Measurements from ENCODE around the gene TECR. TPM values are rescaled to one million over a fixed set of nuclear protein-coding genes. Genes with fewer than 3 reads are reported as not detected.
"Not testable (repeated sequence)": the region's sequence is repeated elsewhere in the genome, so short reads cannot be mapped to it uniquely, and the experiment has no call there.

Gene TECR
- total and polyA plus RNA-seq, 2 of the 4 experiments (the other 2 are of a cell fraction), result 46.2 to 81.2 TPM

GRCh38 chr19:14563989-14564651 lies 34.7 kb downstream of the TECR start:
- BruUV-seq (replicated peaks), result no TSS peak
- H3K14ac ChIP-seq (replicated peaks; ENCODE audit: low read depth, low read length), result no peak overlapping the region
- intact Hi-C loops (cut with micrococcal nuclease) (no loop called here), dilution Hi-C loops (cut with HindIII; ENCODE audit: low sequenced_read_pairs, unreplicated experiment) (no loop called here), in situ Hi-C loops (cut with MboI; ENCODE audit: low sequenced_read_pairs) (loop anchor here (25.0 kb wide), 1 partner anchor 873 kb away; the partner anchor contains the start of gene WIZ)
- H3K56ac ChIP-seq (ENCODE audit: extremely low read depth, insufficient read depth, low read length), result no peak overlapping the region
- no peak overlapping the region for H4K91ac ChIP-seq (ENCODE audit: insufficient read depth, low read depth, low read length)
- no peaks in the 10 kb centered on the region for H4K20me1 ChIP-seq (ENCODE audit: insufficient read depth, low read length)
- H3K36me3 ChIP-seq (ENCODE audit: control insufficient read depth, insufficient read depth, low read length), result peaks cover 15% of the 10 kb centered on the region; the same call in 1 of the 2 replicates
- H3K4me3 ChIP-seq (ENCODE audit: insufficient read depth, low read depth, low read length), result no peak overlapping the region
- H2BK15ac ChIP-seq (ENCODE audit: low read depth, low read length), result no peak overlapping the region
- H2BK20ac ChIP-seq (ENCODE audit: low read depth, low read length), result no peak overlapping the region
- DNase-seq (no peak), ATAC-seq (ENCODE audit: low read depth) (peak; percentile 27)
- H3K9me1 ChIP-seq (ENCODE audit: insufficient read depth, low read length), result no peaks in the 10 kb centered on the region
- no peak for TF ChIP-seq NFE2L2 (IDR thresholded peaks at IDR 0.05; ENCODE audit: low read depth, low read length)
- TF ChIP-seq POLR2A (IDR thresholded peaks at IDR 0.05; ENCODE audit: low read depth, low read length), result no peak
- no peak for TF ChIP-seq BHLHE40 (IDR thresholded peaks at IDR 0.05; ENCODE audit: low read depth, low read length)
- TF ChIP-seq CEBPB (IDR thresholded peaks at IDR 0.05; ENCODE audit: low read depth, low read length), result 0 out of 2 replicates have a peak, but pooled peaks have one; percentile 6
- no peak overlapping the region for H2AK9ac ChIP-seq (replicated peaks; ENCODE audit: low read depth, low read length, poor library complexity)
- H3K9me3 ChIP-seq (ENCODE audit: control insufficient read depth, insufficient read depth, low read length), result no peaks in the 10 kb centered on the region
- H3K4me2 ChIP-seq (ENCODE audit: low read depth, low read length), result no peak overlapping the region
- no CpG with 5 or more reads among the region's 33 CpGs for WGBS, 2 experiments (ENCODE audit: extremely low coverage in 2 of 2, insufficient read length in 1 of 2)
- no peak overlapping the region for H3K27ac ChIP-seq (ENCODE audit: insufficient read depth, low read length)
- H2AK5ac ChIP-seq (ENCODE audit: low read depth, low read length), result no peak overlapping the region
- H3K4ac ChIP-seq (ENCODE audit: low read depth, low read length), result no peak overlapping the region
- H3K9ac ChIP-seq (ENCODE audit: low read depth, low read length), result no peak overlapping the region
- H2BK120ac ChIP-seq (ENCODE audit: low read depth, low read length), result no peak overlapping the region
- no peaks in the 10 kb centered on the region for H3K27me3 ChIP-seq (ENCODE audit: control insufficient read depth, insufficient read depth, low read length)
- H4K8ac ChIP-seq (ENCODE audit: low read depth in 2 of 2, low read length in 2 of 2), result no peak overlapping the region
- H3K79me1 ChIP-seq (ENCODE audit: low read depth in 1 of 2, low read length in 2 of 2), result peaks cover 9 to 24% of the 10 kb centered on the region in 2 experiments
- no peak overlapping the region for H4K5ac ChIP-seq (ENCODE audit: low read depth, low read length)
- H3K4me1 ChIP-seq (ENCODE audit: control insufficient read depth, insufficient read depth, low read length), result peaks cover 5% of the 10 kb centered on the region; the same call in 1 of the 2 replicates
- ChIA-PET CTCF (no interaction called here), POLR2A (ENCODE audit: unreplicated experiment) (no interaction called here)
- no peak overlapping the region for H3K23ac ChIP-seq (ENCODE audit: low read depth, low read length)
- no peak overlapping the region for H2BK5ac ChIP-seq (ENCODE audit: low read depth, low read length, poor library complexity, severe bottlenecking)
- no peak overlapping the region for H3K18ac ChIP-seq (ENCODE audit: low read depth, low read length)
- H2AFZ ChIP-seq (replicated peaks; ENCODE audit: low read length, poor library complexity), result no peak overlapping the region

- Histone ChIP-seq H3K36me3 (ENCODE audit: control insufficient read depth, insufficient read depth, low read length) (peaks cover 17% of the 10 kb centered on the region), H3K79me1 (ENCODE audit: low read depth in 1 of 2, low read length in 2 of 2) (peaks cover 15 to 30% of the 10 kb centered on the region in 2 experiments)
- H3K18ac ChIP-seq (ENCODE audit: low read depth, low read length); H4K8ac ChIP-seq (ENCODE audit: low read depth in 2 of 2, low read length in 2 of 2); H3K27ac ChIP-seq (ENCODE audit: insufficient read depth, low read length); H3K4me2 ChIP-seq (ENCODE audit: low read depth, low read length); DNase-seq; H3K4me1 ChIP-seq (ENCODE audit: control insufficient read depth, insufficient read depth, low read length); H3K4ac ChIP-seq (ENCODE audit: low read depth, low read length); H3K4me3 ChIP-seq (ENCODE audit: insufficient read depth, low read depth, low read length); H2BK120ac ChIP-seq (ENCODE audit: low read depth, low read length); H4K20me1 ChIP-seq (ENCODE audit: insufficient read depth, low read length); POLR2A ChIA-PET (ENCODE audit: unreplicated experiment); H2AK9ac ChIP-seq (replicated peaks; ENCODE audit: low read depth, low read length, poor library complexity); H4K91ac ChIP-seq (ENCODE audit: insufficient read depth, low read depth, low read length); H3K56ac ChIP-seq (ENCODE audit: extremely low read depth, insufficient read depth, low read length); H3K14ac ChIP-seq (replicated peaks; ENCODE audit: low read depth, low read length); BruUV-seq (replicated peaks); H3K27me3 ChIP-seq (ENCODE audit: control insufficient read depth, insufficient read depth, low read length); H3K9ac ChIP-seq (ENCODE audit: low read depth, low read length); H3K9me1 ChIP-seq (ENCODE audit: insufficient read depth, low read length); ATAC-seq (ENCODE audit: low read depth); H3K23ac ChIP-seq (ENCODE audit: low read depth, low read length); intact Hi-C loops (cut with micrococcal nuclease); H2BK15ac ChIP-seq (ENCODE audit: low read depth, low read length); H2AFZ ChIP-seq (replicated peaks; ENCODE audit: low read length, poor library complexity); H2BK20ac ChIP-seq (ENCODE audit: low read depth, low read length); H4K5ac ChIP-seq (ENCODE audit: low read depth, low read length); dilution Hi-C loops (cut with HindIII; ENCODE audit: low sequenced_read_pairs, unreplicated experiment); H3K9me3 ChIP-seq (ENCODE audit: control insufficient read depth, insufficient read depth, low read length); H2AK5ac ChIP-seq (ENCODE audit: low read depth, low read length); CTCF ChIA-PET; H2BK5ac ChIP-seq (ENCODE audit: low read depth, low read length, poor library complexity, severe bottlenecking): not testable (repeated sequence)
- in situ Hi-C loops (cut with MboI; ENCODE audit: low sequenced_read_pairs), result loop anchor here (25.0 kb wide), 1 partner anchor 873 kb away; the partner anchor contains the start of gene WIZ
- WGBS, 2 experiments (ENCODE audit: extremely low coverage in 2 of 2, insufficient read length in 1 of 2), result 80% methylated on average over 3 of the region's 22 CpGs; no CpG with 5 or more reads in 1 of the 2 experiments
Measured at GRCh38 chr19:14564652-14565297, 35.4 kb downstream of the TECR start.

Measured in IMR-90 (cell line).